Pancreas (tissue), 10 donors: Measurements from ENCODE around the gene IQCK. TPM values are rescaled to one million over a fixed set of nuclear protein-coding genes. Genes with fewer than 3 reads are reported as not detected.

Experiments
- ATAC-seq, 4 donors: fragments of 200-7000 bp; cut with Tn5 transposase; one replicate each; pipeline versions ENCODE4 v1.8.0 to v1.9.1; 2020; ENCODE audit warnings: mild to moderate bottlenecking in 4 of 4, moderate library complexity in 4 of 4
- DNase-seq, 6 donors: peaks; one replicate each; pipeline ENCODE4 v3.0.0-alpha.2; 2020
- FAIRE-seq: peaks from 2 replicates; lab custom pipeline; 2012; peaks lifted over from hg19 to GRCh38; lab: Jason Lieb, UNC
- H3K27ac ChIP-seq, 4 donors: fragments of 200-600 bp; sonication (generic); 1 replicate in 3 of 4; 2 replicates in 1 of 4; pipeline versions ENCODE4 v1.5.0 to v1.8.0; 2020
- H3K27me3 ChIP-seq, 4 donors: fragments of 200-600 bp; one replicate each; pipeline ENCODE4 v1.8.0; 2021
- H3K36me3 ChIP-seq, 3 donors: fragments of 200-600 bp; sonication (generic) in 1 of 3; one replicate each; pipeline versions ENCODE4 v1.5.0 to v1.8.0; 2020 to 2021
- H3K4me1 ChIP-seq, 3 donors: fragments of 200-600 bp; one replicate each; pipeline ENCODE4 v1.8.0; 2021
- H3K4me3 ChIP-seq, 4 donors: fragments of 200-600 bp; sonication (generic) in 2 of 4; one replicate each; pipeline versions ENCODE4 v1.5.0 to v1.8.0; 2020 to 2021
- H3K9me3 ChIP-seq, 4 donors: fragments of 200-600 bp; one replicate each; pipeline ENCODE4 v1.8.0; 2021
- WGBS, 2 donors: extraction: QIAGEN DNeasy Blood & Tissue Kit; methylation state at CpG; one replicate each; pipeline ENCODE4 v1.1.7; 2013; 5-methylcytosine and 5-hydroxymethylcytosine counted together
- intact Hi-C, 3 donors: fragments of 100-400 bp; cut with DNase I; formaldehyde crosslinking; loops; one replicate each; pipeline versions ENCODE4 v1.11.1 to v1.14.2; 2022
- polyA plus RNA-seq, 2 donors: library from polyadenylated mRNA; stranded (reverse); fragments of 200-250 nt; gene quantifications; one replicate each; pipeline ENCODE4 v1.2.3, GENCODE V29; 2013
- total RNA-seq, 6 donors: library from RNA; stranded (reverse); fragmentation: NEBNext Ultra II Directional in 4 of 6; extraction: Animal tissue kit (Norgen Biotek cat#: 25700) in 4 of 6; gene quantifications; one replicate each; pipeline versions ENCODE4 v1.2.1 to v1.2.4, GENCODE V29; 2021 to 2023
- TF ChIP-seq, protein P1 (sequence below), 4 donors: fragments of 200-600 bp; sonication (generic) in 3 of 4; IDR thresholded peaks; one replicate each; pipeline versions ENCODE4 v1.5.0 to v1.8.0; 2021; ENCODE audit warnings: antibody characterized with exemption in 4 of 4
- donor health status: healthy with polysubstance abuse.
- donor health status: DM: no; HTN: no; CAD: no; lungs with moderate emphysema.
- donor health status: DM: no; HTN: no; CAD: no.
- donor health status: control.
- donor health status: control.
- donor health status: Bipolar disorder and iron deficiency.
- donor health status: DM: yes; HTN: yes; CAD: no.
- donor health status: DM: no; HTN: no; CAD: no.
- donor health status: DM: no; HTN: no; CAD: no.
- donor health status: DM: yes; HTN: yes; CAD: no.

Gene IQCK
- total and polyA plus RNA-seq, 8 donors = 6.7 to 15.5 (median 10.9) TPM

DNA sequence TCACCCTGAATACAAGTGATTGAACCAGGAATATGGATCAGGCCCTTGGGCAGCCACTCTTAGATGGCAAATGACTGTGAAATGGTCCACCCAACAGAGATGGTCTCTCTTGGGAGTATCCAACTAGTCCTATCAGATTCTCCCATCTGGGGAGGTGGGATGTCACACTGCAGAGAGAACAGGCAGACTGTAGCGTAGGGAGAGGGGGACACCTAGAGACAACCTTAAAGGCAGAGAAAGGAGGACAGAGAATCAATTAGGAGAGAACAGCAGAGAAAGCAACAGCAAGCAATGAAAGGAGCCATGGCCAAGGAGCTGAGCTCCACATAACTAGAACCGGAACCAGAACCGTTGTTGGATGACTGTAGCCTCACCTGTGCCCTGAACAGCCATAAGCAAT lies 37.2 kb downstream of the IQCK start:
- peak overlapping the region in 2 of 4 donors; percentile 82 for H3K27ac ChIP-seq
- DNase-seq (no peak), FAIRE-seq (no peak), ATAC-seq (no peak)
- intact Hi-C loops = no loop called here
- no peaks in the 10 kb centered on the region for H3K36me3 ChIP-seq
- no peak overlapping the region for H3K4me3 ChIP-seq
- no peaks in the 10 kb centered on the region for H3K9me3 ChIP-seq
- WGBS, 2 donors = 98 to 100% methylated on average over 3 of the region's 3 CpGs
- TF ChIP-seq, protein P1, sequence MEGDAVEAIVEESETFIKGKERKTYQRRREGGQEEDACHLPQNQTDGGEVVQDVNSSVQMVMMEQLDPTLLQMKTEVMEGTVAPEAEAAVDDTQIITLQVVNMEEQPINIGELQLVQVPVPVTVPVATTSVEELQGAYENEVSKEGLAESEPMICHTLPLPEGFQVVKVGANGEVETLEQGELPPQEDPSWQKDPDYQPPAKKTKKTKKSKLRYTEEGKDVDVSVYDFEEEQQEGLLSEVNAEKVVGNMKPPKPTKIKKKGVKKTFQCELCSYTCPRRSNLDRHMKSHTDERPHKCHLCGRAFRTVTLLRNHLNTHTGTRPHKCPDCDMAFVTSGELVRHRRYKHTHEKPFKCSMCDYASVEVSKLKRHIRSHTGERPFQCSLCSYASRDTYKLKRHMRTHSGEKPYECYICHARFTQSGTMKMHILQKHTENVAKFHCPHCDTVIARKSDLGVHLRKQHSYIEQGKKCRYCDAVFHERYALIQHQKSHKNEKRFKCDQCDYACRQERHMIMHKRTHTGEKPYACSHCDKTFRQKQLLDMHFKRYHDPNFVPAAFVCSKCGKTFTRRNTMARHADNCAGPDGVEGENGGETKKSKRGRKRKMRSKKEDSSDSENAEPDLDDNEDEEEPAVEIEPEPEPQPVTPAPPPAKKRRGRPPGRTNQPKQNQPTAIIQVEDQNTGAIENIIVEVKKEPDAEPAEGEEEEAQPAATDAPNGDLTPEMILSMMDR (IDR thresholded peaks at IDR 0.05) = no peak
- peaks cover 16 to 29% (median 22%) of the 10 kb centered on the region in 3 donors for H3K4me1 ChIP-seq
- no peaks in the 10 kb centered on the region for H3K27me3 ChIP-seq

GRCh38 chr16:19757026-19757425 lies 39.0 kb downstream of the IQCK start:
- DNase-seq = no peak
- FAIRE-seq = no peak
- no peak for ATAC-seq
- TF ChIP-seq, protein P1 (IDR thresholded peaks at IDR 0.05) = no peak
- H3K9me3 ChIP-seq = no peaks in the 10 kb centered on the region
- H3K27me3 ChIP-seq = no peaks in the 10 kb centered on the region
- H3K36me3 ChIP-seq = no peaks in the 10 kb centered on the region
- H3K27ac ChIP-seq = peak overlapping the region in 2 of 4 donors; percentile 55
- intact Hi-C loops = no loop called here
- WGBS, 2 donors = 95 to 98% methylated on average over 5 of the region's 5 CpGs
- no peak overlapping the region for H3K4me3 ChIP-seq
- peaks cover 11 to 26% (median 16%) of the 10 kb centered on the region in 3 donors for H3K4me1 ChIP-seq

DNA sequence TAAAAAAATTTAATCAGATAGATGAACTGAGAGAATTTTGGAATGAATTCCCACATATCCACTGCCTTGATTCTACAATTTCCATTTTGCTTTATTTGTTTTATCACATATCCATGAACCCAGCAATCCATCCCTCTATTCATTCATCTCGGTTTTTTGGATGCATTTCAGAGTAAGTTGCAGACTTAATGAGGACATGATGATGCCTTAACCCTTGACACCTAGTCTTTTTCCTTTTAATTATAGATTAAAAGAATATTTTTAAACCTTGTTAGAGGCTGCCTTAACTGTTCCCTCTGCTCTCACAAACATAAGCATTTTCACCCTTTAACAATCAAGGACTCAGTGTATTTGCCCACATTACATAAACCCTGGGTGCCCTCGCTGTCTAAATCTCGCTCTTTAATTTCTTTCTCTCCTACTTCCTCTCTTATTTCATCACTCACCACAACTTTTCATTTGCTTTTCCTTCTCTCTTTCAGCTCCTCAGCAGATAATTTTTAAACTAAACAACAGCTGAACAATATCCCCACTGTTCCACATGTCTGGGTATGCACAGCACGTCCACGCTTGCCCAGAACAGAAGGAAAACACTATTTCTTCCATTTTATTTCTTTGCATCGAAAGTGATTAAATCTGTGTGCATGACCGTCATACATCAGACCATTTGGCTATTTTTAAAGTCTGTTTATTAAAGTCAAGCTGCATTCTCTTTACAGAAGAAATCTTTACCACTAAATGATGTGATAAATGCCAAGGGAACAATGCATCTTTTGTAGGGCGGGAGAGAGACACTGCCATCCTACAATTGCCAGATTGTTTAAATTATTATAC lies 39.9 kb downstream of the IQCK start:
- Histone ChIP-seq H3K27me3 (no peaks in the 10 kb centered on the region), H3K4me3 (no peak overlapping the region), H3K9me3 (no peaks in the 10 kb centered on the region), H3K4me1 (peaks cover 11 to 21% (median 12%) of the 10 kb centered on the region in 3 donors), H3K36me3 (no peaks in the 10 kb centered on the region), H3K27ac (peak overlapping the region in 2 of 4 donors; percentile 55)
- DNase-seq (no peak), ATAC-seq (no peak), FAIRE-seq (no peak)
- TF ChIP-seq, protein P1 (IDR thresholded peaks at IDR 0.05) = no peak
- intact Hi-C loops = no loop called here
- 64 to 72% methylated on average over 8 of the region's 8 CpGs for WGBS, 2 donors

- Histone ChIP-seq H3K9me3 (no peaks in the 10 kb centered on the region), H3K4me3 (no peak overlapping the region), H3K27me3 (no peaks in the 10 kb centered on the region), H3K4me1 (peaks cover 0 to 1% (median 0%) of the 10 kb centered on the region in 3 donors), H3K36me3 (no peaks in the 10 kb centered on the region), H3K27ac (no peak overlapping the region)
- WGBS, 2 donors = 95 to 97% methylated on average over 7 of the region's 7 CpGs
- FAIRE-seq (no peak), ATAC-seq (no peak), DNase-seq (no peak)
- TF ChIP-seq, protein P1 (IDR thresholded peaks at IDR 0.05) = no peak
- intact Hi-C loops = no loop called here
Measured at GRCh38 chr16:19760356-19761060, 42.4 kb downstream of the IQCK start.
